HG03521 (cell line): ENCODE data around the gene ARMC2.
"Not testable (repeated sequence)": the region's sequence is repeated elsewhere in the genome, so short reads cannot be mapped to it uniquely, and the experiment has no call there.

Experiments
- ATAC-seq: cut with Tn5 transposase; IDR thresholded peaks from one replicate; pipeline ENCODE4 v1.9.1; 2021; ENCODE audit warnings: mild to moderate bottlenecking, moderate library complexity; ENCODE audit not compliant: unreplicated experiment

The ARMC2 gene

DNA sequence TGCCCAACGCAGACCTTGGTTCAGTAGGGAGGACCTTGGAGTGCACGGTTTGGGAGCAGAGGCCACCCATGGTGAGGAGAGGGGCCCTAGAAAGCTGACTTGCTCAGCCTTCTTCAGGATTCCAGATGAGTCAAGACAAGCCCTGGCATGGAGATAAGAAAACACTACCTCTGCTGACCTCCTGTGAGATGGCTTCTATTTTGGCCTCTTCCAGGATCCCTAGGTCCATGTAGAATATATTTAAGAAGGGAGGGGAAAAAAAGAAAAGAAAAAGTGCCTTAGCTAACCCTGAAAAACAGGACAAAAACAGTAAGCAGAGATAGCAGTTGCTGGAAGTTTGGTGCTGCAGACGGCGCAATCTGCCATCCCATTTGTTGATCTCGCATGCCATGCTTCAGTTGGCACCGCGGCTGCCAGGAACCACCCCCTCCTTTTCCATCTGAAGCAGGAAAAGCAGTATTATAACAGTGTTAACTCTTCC, 100.0 kb downstream of the ARMC2 start:
- no peak for ATAC-seq

DNA sequence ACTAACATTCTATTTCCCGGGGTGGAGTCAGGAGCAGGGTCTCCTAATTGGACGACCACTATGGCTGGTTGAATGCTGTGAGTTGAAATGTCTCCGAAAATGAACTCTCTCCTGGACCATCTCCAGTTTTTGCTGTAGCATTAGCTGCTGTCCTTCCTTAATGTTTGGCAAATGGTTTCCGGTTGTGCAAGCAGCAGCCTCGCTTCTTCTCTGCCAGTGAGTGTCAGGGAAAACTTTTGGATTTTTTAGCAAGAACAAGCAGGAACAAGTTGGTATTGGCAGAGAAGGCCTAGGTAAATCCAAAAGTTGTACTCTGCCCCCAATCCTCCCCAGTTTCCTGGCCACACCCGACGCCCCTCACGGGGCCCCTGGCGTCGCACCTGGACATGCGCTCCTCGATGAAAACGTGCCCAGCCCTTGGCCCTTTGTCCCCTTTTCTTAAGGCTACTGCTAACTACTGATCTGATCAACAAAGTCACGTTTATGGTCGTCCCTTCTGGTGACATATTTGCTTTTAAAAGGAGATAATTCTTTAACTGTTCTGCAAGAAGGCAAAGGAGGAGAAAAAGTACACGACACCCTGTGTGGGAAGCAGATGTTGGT, 103.2 kb downstream of the ARMC2 start:
- ATAC-seq = no peak

DNA sequence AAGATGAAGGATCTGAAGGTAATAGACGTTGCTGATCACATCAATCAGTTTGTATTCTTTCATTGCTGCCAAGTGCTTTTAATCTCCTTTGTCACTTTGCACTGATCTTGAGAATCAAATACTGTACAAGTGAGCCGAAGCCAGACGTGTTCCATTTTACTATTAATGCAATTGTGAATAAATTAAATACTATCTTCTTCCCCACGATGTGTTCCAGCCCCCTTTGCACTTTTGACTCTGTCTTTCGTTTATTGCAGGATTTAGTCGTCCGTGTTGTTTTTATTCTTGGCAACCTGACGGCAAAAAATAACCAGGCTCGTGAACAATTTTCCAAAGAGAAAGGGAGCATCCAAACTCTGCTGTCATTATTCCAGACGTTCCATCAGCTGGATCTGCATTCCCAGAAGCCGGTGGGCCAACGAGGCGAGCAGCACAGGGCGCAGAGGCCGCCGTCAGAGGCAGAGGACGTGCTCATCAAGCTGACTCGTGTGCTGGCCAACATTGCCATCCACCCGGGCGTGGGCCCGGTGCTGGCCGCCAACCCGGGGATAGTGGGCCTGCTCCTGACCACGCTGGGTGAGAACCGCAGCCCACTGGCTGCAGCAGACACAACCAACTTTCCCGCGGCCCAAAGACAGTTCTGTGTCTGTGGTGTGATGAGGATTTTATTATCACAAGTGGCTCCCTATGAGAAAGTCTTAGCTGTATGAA, 104.7 kb downstream of the ARMC2 start:
- no peak for ATAC-seq

DNA sequence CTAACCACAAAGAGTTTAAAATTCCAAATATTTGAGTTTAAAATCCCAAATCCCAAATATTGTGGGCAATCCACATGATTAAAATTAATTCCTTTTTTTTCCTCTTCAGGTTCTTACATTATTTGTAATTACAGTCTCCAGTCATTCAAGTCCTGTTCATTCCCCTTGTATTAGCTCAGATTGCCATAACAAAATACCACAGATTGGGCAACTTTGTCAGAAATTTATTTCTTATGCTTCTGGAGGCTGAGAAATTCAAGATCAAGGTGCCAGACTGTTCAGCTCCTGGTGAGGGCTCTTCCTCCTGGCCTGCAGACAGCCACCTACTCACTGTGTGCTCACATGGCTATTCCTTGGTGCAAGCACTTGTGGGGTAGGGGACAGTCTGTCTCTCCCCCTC, 105.5 kb downstream of the ARMC2 start:
- no peak for ATAC-seq

DNA sequence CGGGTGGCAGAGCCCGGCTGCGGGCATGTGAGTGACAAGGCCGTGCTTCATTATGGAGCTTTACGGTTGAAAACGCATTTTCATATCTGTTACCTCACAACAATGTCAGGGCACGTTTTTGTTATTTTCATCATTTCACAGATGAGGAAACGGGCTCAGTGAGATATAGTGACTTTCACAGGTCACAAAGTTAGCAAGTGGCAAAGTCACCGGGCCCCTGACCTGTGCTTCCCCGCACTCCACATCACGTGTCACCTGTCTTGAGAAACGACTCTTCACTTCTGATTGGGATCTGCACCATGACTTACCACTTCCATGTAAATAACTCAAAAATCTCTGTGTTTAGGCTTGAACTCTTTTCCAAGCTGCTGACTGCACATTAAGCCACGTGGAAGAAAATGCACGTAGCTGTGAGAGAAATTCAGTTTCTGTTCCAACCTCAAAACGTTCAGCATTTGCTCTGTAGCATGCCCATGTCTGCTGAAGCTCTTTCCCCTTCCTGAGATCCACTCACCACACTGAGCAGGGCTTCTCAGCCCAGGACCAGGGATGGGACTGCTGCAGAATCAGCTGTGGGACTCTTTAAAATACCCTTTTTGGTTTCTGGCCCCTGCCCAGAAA, 107.2 kb downstream of the ARMC2 start:
- ATAC-seq = no peak

DNA sequence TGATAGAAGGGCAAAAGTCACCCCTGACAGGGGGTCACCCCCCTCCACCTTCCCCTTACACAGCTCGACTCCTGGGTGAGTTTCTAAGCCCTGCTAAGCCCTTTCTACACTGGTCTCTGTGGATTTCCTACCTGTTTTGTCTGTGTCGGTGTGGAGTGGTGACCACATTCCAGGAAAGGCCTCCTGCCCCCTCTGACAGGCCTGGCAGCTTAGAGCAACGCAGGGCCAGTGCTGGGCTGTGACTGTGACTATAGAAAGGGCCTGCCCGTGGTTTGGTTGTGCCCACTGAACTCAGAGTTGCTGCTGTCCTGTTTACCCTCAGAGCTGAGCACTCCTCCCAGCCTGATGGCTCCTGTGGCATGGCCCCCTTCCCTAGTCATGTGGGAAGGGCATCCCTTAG, 109.0 kb downstream of the ARMC2 start:
- ATAC-seq = no peak

DNA sequence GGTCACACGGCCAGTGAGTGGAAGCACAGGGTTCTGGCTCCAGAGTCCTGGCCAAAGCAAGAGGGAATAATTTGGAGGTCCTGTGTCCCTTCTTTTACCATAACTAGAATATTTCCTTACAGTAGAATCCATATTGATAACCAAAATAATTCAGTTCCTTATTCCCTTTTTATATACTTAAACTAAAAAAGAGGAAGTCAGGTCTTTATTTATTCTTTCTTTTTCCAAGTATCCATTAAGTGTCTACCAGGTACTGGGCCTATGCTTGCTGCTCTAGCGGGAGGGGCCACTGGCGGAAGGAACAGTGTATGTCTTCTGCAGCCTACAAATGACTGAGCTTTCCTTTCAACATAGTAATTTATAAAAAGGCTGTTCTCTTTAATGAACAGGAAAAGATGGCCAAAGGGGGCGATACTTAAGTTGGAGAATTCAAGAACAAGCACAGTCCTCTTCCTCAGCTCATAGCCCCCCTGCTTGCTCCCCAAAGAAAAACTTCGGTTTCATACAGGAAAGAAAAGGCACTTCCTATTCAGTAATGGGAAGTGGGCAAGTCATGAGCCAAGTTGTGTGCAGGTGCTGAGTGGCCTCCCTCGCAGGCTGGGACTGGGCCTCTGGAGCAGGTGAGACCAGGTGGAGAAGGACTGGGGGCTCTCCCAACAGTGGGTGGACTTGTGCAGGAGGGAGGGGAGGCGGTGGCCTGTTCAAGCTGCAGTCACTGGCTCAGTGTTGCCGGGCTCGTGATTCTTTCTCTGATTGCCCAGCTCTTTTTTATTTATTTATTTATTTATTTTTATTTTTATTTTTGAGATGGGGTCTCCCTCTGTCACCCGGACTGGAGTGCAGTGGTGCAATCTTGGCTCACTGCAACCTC, 110.9 kb downstream of the ARMC2 start:
- no peak for ATAC-seq

DNA sequence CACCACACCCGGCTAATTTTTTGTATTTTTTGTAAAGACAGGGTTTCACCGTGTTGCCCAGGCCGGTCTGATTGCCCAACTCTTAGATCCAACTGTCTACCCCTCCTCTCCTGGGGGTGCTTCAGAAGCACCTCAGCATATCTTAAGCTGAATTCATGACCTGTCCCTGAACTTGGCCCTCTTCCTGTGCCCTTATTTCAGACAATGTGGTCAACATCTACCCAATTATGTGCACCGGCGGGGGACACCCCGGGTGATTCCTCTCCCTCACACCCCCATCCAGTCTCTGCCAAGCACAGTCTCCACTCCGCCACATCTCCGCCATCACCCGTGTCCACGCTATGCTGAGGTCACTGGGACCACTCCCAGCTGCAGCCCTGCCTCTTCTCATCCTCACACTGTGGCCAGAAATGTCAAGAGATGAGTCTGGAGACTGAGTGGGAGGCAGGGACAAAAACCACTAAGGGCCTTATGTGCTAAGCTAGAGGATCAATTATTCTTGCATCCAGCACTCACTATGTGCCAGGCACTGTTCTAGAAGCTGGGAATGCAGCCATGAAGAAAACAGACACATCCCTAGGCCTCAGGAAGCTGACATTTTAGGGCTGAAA, 111.9 kb downstream of the ARMC2 start:
- ATAC-seq = no peak

DNA sequence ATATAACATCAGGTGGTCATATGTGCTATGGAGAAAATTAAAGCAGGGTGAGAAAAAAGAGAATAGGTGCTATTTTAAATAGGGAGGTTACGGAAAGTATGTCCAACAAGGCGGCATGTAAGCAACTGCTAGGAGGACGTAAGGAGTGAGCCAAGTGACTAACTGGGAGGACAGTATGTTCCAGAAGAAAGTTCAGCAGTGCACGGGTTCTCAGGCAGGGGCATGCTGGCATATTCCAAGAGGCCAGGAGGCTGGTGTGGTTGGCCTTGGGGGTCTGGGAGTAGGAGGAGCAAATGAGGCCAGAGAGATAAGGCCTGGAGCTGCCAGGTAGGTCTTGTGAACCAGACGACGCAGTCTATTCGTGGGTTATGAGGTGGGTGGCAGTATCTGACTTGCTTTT, 112.4 kb downstream of the ARMC2 start:
- no peak for ATAC-seq

DNA sequence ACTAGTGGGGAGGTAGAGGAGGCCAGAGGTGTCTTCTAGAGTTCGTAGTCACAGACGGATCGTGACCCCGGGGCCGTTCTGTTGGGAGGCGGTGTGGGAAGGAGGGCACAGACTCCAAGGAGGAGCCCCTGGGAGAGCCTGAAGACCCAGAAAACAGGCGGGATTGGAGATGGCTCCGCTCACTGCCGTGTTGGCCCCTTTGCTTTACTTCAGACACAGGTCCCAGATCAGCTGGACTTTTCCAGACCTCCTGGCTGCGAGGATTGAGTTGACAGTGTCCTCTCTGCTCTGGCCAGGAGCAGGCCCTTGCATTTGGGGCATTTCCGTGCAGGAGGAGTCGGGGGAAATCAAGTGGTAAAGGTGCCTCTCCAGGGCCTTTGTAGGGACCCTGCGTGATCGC, 112.9 kb downstream of the ARMC2 start:
- no peak for ATAC-seq

DNA sequence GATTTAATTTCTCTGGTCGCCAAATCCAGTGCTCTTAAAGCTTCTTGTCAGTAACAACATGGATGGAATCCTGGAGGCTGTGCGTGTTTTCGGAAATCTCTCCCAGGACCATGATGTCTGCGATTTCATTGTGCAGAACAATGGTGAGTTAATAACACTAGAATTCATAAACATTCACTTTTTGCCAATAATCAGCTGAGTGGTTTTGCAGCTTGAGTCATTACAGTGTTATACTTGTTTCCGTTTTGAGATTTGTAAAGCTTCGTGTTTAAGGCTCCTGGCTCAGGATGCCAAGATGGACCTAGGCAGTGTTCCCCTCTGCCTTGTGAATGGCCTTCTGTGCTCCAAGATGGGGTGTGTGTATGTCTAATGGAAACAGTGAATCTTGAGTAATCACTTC, 113.8 kb downstream of the ARMC2 start:
- ATAC-seq = no peak

DNA sequence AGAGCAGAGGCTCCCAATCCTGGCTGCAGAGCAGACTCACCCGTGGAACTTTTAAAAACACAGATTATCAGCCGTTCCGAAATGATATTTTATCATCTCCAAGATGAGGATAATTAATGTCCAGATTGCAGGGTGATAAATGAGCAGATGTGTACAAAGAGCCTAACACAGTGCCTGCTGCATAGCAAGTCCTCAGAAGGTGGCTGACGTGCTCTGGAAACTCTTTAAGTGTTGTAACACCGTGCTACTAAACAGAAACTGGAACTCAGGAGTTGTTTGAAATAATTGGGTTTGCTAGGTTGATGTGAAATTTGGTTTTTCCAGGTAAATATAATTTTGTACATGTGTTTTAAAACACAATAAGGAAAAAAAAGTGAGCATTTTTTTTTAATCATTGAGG, 118.0 kb downstream of the ARMC2 start:
- ATAC-seq = no peak

DNA sequence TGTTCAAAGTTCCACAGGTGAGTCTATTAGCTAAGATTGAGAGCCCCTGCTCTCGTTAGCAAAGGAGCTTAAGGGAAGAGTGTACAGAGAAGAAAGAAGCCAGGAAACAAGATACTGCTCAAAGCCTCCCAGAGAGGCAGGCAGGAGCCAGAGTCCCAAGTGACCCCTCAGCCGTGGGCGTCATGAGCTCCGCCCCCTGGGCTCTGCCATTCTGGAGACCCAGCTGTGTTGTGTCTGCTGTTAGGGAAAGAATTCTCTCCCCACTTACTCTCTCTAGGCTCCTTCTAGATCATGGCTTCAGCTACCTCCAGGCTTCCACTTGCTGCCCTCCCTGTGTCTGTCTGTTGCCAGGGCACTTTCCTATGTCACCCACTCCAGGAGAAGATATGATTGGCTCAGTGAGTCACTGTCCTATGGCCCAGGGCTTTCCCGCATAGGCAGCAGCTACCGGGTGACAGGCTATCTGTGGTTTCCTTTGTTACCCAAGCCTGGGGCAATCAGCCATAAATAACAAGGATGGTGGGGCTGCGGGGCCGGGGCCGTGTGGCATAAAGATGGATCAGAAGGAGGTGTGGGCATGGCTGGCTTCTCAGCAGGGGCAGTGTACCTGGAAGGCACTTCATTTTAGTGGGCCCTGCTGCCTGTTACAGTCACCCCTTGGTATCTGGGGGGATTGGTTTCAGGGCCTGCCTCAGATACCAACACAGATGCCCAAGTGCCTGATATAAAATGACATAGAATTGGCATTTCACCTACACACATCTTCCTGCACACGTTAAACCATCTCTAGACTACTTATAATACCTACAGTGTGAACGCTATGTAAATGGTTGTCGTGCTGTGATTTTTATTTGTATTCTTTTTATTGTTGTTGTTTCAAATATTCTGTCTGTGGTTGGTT, 118.9 kb downstream of the ARMC2 start:
- ATAC-seq = no peak

DNA sequence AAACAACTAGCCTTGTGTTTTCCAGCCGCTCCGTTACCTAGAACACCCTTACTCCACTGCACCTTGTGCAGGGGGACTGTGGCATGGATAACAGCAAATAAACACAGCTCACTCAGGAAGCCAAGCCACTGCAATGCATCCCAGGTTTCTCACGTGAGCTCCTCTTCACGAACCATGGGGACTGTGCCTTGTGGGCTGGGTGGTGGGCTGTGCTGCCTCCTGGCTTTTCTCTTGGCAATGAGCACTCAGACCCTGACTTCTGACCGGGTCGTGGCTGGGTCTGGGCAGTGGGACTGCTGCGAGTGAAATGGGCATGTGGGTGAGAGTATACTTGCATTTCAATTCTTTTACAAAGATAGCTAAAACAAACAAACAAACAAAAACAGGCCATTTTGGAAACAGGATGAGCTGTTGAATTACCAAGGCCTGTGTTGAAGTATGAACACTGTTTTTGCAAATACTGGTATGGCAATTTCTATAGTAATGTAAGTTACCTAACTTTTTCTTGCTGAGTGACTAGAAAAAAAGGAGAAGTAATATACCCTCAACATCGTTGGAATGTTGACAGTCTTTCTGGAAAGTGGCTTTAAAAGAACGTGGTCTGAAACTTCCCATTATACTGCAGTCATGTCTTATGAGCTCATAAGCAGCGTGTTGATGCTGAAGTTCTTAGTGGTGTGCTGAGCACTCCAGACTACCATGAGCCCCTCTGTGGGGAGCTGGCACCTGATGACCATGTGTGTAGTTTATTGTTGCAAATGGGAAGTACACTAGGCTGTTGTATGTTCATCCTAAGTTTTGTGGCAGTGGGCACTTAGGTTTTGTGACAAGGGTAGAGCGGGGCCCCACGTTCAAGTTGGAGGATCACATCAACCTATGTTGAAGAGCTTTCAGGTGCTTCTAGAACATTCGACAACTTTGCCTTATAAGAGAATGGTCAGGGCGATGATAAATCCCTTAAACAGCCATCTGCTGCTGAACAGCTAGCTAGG, 120.4 kb downstream of the ARMC2 start:
- no peak for ATAC-seq

DNA sequence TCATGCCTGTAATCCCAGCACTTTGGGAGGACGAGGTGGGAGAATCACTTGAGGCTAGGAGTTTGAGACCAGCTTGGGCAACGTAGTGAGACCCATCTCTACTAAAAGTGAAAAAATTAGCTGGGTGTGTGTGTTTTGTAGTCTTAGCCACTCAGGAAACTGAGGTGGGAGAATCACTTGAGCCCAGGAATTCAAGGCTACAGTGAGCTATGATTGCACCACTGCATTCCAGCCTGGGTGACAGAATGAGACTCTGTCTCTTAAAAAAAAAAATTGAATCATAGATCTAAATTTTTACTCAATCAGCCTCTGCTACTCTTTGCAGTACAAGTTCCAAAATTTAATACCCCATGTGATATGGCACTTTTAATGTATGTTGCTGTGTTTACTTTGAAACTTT, 121.6 kb downstream of the ARMC2 start:
- ATAC-seq = no peak

DNA sequence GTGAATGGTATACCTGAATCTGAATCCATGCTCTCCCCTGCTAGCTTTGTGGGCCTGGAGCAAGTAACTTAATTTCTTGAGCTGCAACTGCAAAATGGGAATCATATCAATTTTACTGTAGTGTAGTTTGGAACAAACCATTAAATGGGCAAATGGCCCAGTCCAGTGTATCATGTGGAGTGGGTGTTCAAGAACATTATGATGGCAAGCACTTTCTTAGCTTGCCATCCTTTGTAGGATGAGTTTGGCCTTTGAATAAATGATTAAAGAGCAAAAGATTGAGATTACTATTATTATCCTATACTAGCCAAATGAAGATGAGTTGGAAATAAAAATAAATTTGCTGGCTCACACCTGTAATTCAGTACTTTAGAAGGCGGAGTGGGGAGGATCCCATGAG, 126.0 kb downstream of the ARMC2 start:
- ATAC-seq = no peak

DNA sequence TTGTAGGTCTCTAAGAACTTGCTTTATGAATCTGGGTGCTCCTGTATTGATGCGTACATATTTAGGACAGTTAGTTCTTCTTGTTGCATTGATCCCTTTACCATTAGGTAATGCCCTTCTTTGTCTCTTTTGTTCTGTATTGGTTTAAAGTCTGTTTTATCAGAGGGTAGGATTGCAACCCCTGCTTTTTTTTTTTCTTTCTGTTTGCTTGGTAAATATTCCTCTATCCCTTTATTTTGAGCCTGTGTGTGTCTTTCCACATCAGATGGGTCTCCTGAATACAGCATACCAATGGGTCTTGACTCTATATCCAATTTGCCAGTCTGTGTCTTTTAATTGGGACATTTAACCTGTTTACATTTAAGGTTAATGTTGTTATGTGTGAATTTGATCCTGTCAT, 130.4 kb downstream of the ARMC2 start:
- not testable (repeated sequence) for ATAC-seq

DNA sequence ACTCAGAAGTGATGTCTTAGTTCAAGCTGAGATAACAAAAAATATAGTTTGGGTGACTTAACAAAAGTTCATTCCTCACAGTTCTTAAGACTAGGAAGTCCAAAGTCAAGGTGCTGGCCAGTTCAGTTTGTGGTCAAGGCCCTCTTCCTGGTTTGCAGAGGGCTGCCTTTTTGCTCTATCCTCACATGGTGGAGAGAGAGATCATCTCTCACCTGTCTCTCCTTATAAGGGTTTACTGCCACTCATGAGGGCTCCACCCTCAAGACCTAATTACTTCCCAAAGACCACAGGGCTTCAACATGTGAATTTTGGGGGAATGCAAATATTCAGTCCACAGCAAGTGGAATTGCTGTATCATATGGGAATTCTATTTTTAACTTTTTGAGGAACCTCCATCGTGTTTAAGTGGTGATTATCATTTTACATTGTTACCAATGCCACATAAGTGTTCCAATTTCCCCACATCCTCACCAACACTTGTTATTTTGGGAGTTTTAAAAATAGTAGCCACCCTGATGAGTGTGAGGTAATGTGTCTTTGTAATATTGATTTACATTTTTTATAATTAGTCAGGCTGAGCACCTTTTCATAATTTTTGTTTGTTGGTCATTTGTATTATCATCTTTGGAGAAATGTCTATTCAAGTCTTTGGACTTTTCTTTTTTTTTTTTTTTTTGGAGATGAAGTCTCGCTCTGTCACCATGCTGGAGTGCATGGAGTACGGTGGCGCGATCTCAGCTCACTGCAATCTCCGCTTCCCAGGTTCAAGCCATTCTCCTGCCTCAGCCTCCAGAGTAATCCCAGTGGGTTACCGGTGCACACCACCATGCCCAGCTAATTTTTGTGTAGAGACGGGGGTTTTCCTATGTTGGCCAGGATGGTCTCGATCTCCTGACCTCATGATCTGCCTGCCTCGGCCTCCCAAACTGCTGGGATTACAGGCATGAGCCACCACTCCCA, 134.2 kb downstream of the ARMC2 start:
- no peak for ATAC-seq
